Retina (tissue), 1 donor: ENCODE measurements around the gene PTRHD1.

ENCODE experiments used
- DNase-seq: peaks from one replicate; pipeline ENCODE4 v3.0.0-alpha.2; 2016

The PTRHD1 gene

DNA sequence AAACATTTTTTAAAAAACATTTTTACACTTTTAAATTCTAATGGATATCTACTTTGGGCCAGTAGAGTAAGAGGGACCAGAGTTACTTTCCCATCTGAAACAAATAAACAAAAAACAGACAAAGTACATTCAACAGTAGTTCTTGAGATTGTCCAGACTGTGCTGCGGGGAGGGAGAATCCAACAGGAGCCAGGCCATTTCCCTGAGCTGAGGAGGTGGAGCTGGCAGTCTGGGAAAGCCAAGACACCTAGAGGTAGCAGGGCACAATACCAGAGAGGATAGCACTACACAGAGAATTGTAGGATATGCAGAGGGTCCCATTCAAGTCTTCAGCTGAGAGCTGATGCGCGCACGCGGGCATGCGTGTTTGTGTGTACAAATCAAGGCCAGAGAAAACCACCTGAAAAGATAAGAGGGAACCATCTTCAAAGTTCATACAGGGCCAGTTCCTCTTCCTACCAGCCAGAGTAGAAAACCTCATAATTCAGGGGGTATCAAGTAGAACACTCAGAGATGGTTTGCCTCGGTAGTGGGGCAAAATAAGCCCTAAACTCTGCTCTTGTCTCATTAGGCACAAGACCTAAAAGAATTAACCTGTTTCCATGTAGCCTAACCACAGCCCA is 44.0 kb downstream of the PTRHD1 start:
- DNase-seq, result no peak

- DNase-seq, result no peak
These were observed 45.9 kb downstream of the PTRHD1 start for GRCh38 chr2:24747299-24747698.

DNA sequence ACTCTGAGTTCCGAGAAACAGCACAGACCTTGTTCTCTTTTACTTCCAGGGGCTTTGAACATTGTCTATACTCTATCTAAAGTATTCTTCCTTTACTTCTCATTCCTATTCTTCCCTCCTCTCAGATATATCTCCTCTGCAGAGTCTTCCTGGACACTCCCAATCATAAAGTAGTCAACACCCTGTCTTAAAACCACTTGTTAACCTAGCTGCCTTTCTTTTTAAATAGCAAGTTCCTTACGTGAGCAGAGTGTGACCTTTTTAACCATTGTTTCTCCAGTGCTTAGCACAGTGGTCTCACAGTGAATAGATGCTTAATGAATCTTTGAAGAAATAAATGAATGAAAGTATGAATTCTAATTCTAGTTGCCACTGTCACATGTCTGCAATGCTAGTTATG is 47.4 kb downstream of the PTRHD1 start:
- DNase-seq, result no peak

DNA sequence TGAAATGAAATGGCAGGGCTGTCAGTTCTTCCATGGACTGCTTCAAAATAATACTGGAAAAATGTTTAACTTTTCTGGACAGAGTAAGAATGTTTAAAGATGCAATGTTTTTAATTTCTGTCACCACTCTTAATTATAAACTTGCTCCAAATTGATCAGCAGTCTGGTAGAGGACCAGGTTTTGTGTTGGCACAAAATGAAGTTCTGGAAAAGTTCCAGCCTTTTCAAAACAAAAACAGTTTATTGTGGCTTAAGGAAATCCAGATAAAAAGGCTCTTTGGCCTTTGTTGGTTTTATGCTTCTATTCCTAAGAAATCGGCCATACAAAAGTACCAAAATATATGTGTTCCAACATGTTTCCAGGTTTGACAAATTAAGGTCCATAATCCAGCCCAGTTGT is 48.8 kb downstream of the PTRHD1 start:
- DNase-seq, result no peak

DNA sequence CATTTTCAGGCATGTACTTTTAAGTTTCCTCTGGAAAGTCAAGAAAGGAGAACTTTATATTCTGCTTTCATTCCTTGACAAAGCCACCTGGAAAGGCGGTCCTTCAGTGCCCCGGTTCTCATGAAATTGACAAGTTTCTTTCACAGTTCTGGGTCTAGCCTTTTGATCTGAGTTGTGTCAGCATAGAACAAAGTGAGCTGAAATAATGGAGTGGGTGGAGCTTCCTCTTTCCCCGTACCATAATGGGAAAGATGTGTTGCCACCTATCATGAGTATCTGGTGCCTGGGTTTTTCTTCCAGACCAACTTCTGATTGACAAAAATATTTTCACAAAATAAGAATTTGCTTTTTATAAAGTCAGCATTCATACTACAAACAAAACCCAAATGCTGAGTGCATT is 49.3 kb downstream of the PTRHD1 start:
- DNase-seq, result no peak

DNA sequence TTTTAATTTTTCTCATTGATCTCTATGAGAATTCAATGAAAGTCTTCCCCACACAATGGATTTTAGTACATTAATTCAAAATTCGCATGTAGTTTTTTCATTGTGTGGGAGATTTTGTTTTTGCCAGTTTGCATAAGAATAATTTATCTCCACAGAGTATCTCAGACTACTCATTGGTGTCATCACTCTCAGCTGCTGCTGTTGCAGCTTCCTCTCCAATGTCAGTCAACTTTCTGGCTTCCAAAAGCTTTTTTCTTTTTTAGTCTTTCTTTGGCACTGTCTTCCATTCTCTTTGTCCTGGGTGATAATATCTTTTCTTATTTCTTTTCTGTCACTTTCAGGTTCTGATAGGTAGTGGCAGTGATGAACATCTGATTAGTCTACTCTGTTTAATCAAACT is 50.5 kb downstream of the PTRHD1 start:
- no peak for DNase-seq

- DNase-seq, result no peak
These were observed 53.0 kb downstream of the PTRHD1 start for GRCh38 chr2:24740142-24740541.
